GM19395 (cell line): ENCODE data around the gene REV3L.
"Not testable (repeated sequence)": the region's sequence is repeated elsewhere in the genome, so short reads cannot be mapped to it uniquely, and the experiment has no call there.

Experiments
- ATAC-seq: cut with Tn5 transposase; IDR thresholded peaks from one replicate; pipeline ENCODE4 v1.9.1; 2021; ENCODE audit warnings: mild to moderate bottlenecking, moderate library complexity; ENCODE audit not compliant: unreplicated experiment

REV3L gene

DNA sequence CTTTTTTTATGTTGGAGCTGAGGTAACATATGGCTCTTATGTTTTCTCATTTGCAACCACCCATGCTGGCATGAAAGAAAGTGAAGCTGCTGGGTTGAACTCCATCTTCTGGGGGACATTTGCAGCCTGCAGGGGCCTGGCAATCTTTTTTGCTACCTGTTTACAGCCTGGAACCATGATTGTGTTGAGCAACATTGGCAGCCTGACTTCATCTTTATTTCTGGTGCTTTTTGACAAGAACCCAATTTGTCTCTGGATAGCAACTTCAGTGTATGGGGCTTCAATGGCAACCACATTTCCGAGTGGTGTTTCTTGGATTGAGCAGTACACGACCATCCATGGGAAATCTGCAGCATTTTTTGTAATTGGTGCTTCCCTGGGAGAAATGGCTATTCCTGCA, 216.7 kb downstream of the REV3L start:
- no peak for ATAC-seq

GRCh38 chr6:111265842-111266241, 217.2 kb downstream of the REV3L start:
- ATAC-seq, result no peak

GRCh38 chr6:111263837-111264236, 219.2 kb downstream of the REV3L start:
- ATAC-seq, result no peak

DNA sequence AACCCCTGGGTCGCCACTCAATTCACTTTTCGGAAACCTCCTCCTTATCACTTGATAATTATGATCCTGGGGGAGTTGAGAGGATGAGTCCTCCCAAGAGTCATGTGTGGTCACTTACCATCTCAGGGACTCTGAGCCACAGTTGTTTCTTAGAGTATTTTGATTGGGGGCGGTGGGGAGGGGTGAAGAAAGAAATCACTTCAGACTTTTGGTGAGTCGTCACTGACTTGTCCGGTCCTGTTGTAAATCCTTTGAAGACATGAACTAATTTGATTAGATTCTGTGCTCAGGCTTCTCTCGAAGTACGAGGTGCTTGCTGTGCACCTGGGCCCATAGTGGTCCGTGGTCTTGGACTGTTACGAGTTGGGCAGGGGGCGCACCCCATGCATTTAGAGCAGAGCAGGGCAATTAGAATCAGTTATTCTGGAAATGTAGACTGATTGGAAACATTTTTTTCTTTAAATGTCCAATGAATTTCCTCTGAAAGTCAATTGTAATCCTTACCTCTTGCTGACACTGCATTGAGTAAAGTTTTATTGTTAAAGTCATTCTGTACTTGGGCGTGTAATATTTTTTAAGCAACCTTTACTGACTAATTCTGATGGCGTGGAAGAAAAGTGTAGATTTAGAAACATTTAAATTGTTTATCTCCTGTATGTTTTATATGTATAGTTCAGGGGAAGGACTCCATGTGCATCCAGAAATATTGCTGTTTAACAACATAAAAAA, 222.3 kb downstream of the REV3L start:
- ATAC-seq, result no peak

DNA sequence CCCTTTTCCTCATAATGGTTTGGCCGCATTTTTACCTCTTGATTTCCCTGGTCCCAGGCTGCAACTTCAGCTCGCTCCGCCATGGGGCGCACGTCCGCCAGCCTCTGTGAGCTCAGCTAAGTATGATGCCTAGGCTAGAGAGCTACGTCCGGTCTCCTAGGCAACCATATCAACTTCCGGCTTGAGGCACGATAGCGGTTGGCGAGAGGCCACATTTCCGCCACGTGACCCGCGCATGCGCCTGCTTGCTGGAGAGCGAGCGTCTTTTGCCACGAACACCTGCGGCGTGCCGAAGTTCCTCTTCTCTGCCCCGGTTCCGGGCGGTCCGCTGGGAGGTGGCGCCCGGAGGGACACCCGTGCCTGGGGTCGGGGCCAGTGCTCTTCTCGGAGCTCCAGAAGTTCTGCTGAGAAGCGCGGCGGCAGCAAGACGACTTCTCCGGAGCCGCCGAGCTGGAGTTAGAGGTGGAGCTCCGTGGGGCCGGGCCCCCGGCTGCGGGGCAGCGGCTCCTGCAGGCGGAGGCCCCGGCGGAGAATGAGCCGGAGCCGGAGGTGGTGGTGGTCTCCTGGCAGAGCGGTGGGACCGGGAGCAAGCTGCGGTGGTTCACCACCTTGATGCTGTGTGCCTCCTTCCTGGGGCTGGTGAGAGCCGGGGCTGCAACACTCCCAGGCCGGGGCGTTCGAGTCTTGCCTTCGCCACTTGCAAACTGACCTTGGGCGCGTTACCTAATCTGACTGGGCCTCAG, 223.8 kb downstream of the REV3L start:
- peak; percentile 99 for ATAC-seq

GRCh38 chr6:111258615-111259088, 224.4 kb downstream of the REV3L start:
- ATAC-seq, result no peak

DNA sequence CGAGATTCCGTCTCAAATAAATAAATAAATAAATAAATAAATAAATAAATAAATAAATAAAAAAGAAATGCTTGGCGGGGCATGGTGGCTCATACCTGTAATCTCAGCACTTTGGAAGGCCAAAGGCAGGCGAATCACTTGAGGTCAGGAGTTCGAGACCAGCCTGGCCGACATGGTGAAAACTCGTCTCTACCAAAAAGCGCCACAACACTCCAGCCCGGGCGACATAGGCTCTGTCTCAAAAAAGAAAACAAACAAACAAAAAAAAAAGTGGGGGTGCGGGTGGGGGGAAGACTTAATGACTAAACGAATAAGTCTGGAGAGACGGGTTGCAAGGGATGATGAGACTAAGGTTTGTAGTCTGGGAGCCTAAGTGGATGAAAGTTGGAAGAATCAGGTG, 225.0 kb downstream of the REV3L start:
- ATAC-seq, result no peak

DNA sequence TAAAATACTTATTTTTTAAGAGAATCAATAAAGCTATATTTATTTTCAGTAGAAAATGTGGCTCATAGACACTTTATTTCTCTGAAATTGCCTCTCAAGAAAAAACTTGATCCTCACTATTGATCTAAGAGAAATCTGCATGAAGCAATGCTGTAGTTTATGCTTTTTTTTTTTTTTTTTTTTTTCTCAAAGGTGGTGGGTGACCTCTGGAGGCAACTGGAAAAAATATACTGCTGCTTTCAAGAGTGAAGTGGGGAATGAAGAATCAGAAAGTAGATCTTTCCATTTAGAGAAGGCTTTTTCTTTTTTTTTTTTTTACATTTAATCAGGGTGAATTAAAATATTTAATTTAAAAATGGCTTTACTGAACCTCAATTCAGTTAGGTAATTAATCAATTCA, 226.4 kb downstream of the REV3L start:
- ATAC-seq, result no peak

- ATAC-seq, result not testable (repeated sequence)
Measured at GRCh38 chr6:111255838-111256237, 227.2 kb downstream of the REV3L start.

- no peak for ATAC-seq
Measured at GRCh38 chr6:111254779-111255166, 228.2 kb downstream of the REV3L start.

GRCh38 chr6:111254004-111254778, 228.8 kb downstream of the REV3L start:
- no peak for ATAC-seq

- no peak for ATAC-seq
Measured at GRCh38 chr6:111252726-111253125, 230.3 kb downstream of the REV3L start.

GRCh38 chr6:111250791-111251354, 232.1 kb downstream of the REV3L start:
- ATAC-seq, result peak; percentile 63
